IPS-20b (cell line): Measurements from ENCODE around the gene NTN4.
"Not testable (repeated sequence)": the region's sequence is repeated elsewhere in the genome, so short reads cannot be mapped to it uniquely, and the experiment has no call there.

ENCODE experiments used
- H3K27ac ChIP-seq: one replicate; pipeline ENCODE4 v1.5.1; 2013; ENCODE audit warnings: low read length
- H3K27me3 ChIP-seq: 2 replicates; pipeline ENCODE4 v1.6.1; 2013; ENCODE audit warnings: mild to moderate bottlenecking, low read length, inconsistent platforms; ENCODE audit not compliant: insufficient read depth
- H3K36me3 ChIP-seq: 2 replicates; pipeline ENCODE4 v1.6.1; 2013; ENCODE audit warnings: low read depth, mild to moderate bottlenecking, inconsistent platforms, low read length, moderate library complexity; ENCODE audit not compliant: insufficient read depth
- H3K4me1 ChIP-seq: 2 replicates; pipeline ENCODE4 v1.6.1; 2013; ENCODE audit warnings: mild to moderate bottlenecking, control low read depth, inconsistent platforms, low read length, moderate library complexity; ENCODE audit not compliant: insufficient read depth
- H3K4me3 ChIP-seq: 2 replicates; pipeline ENCODE4 v1.5.1; 2013; ENCODE audit warnings: mild to moderate bottlenecking, low read length, inconsistent platforms
- H3K9ac ChIP-seq: 2 replicates; pipeline ENCODE4 v1.6.1; 2013; ENCODE audit warnings: low read depth, mild to moderate bottlenecking, inconsistent platforms, low read length, moderate library complexity
- H3K9me3 ChIP-seq: 2 replicates; pipeline ENCODE4 v1.6.1; 2013; ENCODE audit warnings: mild to moderate bottlenecking, low read depth, low read length, inconsistent platforms; ENCODE audit not compliant: insufficient read depth

The NTN4 gene

GRCh38 chr12:95740751-95741150 lies 49.8 kb downstream of the NTN4 start:
- H3K36me3 ChIP-seq = no peaks in the 10 kb centered on the region
- H3K27ac ChIP-seq = no peak overlapping the region
- H3K9ac ChIP-seq = no peak overlapping the region
- H3K4me1 ChIP-seq = no peaks in the 10 kb centered on the region
- H3K27me3 ChIP-seq = no peaks in the 10 kb centered on the region
- H3K9me3 ChIP-seq = no peaks in the 10 kb centered on the region
- no peak overlapping the region for H3K4me3 ChIP-seq

DNA sequence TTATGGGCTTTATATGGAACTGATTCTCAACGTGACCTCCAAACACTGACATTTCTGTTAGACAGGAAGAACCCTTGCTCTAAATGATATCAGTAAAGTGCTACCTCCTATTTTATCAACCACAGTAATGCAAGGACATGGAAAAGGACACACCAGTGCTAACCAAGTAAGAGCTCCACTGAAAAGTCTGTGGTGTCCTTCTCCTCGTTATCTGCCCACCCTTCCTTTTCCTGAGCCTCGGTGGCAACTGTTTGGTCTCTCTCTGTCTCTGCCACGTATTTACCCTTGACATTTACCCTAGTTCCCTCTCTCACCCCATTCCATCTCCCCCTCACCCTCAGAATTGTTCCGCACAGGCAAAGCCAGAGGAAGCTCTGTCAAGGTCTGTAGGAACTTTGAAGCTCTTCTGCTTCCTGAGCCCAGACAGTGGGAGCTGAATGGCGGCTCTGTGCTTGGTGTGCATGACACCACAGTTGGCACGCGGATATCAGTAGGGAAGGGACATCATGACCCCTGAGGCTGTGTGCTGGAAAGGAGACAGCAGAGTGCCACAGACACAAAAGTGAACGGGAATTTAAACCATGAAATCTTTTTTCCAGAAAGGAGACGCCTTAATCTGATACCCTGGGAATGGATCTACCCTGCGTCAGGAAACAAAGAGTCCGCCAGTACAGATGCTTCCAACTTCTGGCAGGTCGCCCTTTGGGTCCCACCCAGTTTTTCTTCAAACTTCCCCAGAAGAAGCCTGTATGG lies 50.8 kb downstream of the NTN4 start:
- no peak overlapping the region for H3K4me3 ChIP-seq
- no peak overlapping the region for H3K9ac ChIP-seq
- no peaks in the 10 kb centered on the region for H3K27me3 ChIP-seq
- no peak overlapping the region for H3K27ac ChIP-seq
- H3K36me3 ChIP-seq = no peaks in the 10 kb centered on the region
- H3K9me3 ChIP-seq = no peaks in the 10 kb centered on the region
- H3K4me1 ChIP-seq = no peaks in the 10 kb centered on the region

- H3K9me3 ChIP-seq = no peaks in the 10 kb centered on the region
- no peaks in the 10 kb centered on the region for H3K27me3 ChIP-seq
- H3K4me1 ChIP-seq = no peaks in the 10 kb centered on the region
- no peaks in the 10 kb centered on the region for H3K36me3 ChIP-seq
- H3K27ac ChIP-seq = no peak overlapping the region
- no peak overlapping the region for H3K9ac ChIP-seq
- no peak overlapping the region for H3K4me3 ChIP-seq
Observed at GRCh38 chr12:95738024-95738611, 52.4 kb downstream of the NTN4 start.

DNA sequence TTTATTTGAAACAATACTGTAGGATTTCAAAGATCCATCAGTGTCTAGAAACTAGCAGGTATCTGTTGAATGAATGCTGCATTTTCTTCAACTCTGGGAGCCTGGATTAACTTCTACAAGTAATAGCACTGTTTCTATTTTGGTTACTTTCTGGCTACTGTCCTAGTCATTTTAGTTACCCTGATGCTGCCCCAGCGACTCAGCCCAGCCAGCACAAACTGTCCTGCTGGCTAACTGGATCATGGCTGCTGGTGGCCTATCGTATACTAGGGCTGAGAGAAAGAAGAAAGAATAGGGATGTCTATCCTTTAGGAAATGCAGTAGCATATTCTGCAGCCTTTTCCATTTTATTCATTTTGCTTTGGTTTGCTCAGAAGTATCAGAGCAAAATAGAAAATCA lies 53.9 kb downstream of the NTN4 start:
- no peaks in the 10 kb centered on the region for H3K9me3 ChIP-seq
- H3K4me1 ChIP-seq = no peaks in the 10 kb centered on the region
- no peak overlapping the region for H3K9ac ChIP-seq
- no peak overlapping the region for H3K4me3 ChIP-seq
- no peak overlapping the region for H3K27ac ChIP-seq
- no peaks in the 10 kb centered on the region for H3K36me3 ChIP-seq
- H3K27me3 ChIP-seq = no peaks in the 10 kb centered on the region

- H3K27me3 ChIP-seq, H3K9me3 ChIP-seq, H3K27ac ChIP-seq, H3K36me3 ChIP-seq, H3K4me3 ChIP-seq, H3K9ac ChIP-seq, H3K4me1 ChIP-seq: not testable (repeated sequence)
Observed at GRCh38 chr12:95735728-95736127, 54.8 kb downstream of the NTN4 start.

- no peak overlapping the region for H3K4me3 ChIP-seq
- H3K27me3 ChIP-seq = no peaks in the 10 kb centered on the region
- H3K4me1 ChIP-seq = no peaks in the 10 kb centered on the region
- no peaks in the 10 kb centered on the region for H3K36me3 ChIP-seq
- H3K9me3 ChIP-seq = no peaks in the 10 kb centered on the region
- no peak overlapping the region for H3K27ac ChIP-seq
- no peak overlapping the region for H3K9ac ChIP-seq
Observed at GRCh38 chr12:95733141-95733825, 57.3 kb downstream of the NTN4 start.

DNA sequence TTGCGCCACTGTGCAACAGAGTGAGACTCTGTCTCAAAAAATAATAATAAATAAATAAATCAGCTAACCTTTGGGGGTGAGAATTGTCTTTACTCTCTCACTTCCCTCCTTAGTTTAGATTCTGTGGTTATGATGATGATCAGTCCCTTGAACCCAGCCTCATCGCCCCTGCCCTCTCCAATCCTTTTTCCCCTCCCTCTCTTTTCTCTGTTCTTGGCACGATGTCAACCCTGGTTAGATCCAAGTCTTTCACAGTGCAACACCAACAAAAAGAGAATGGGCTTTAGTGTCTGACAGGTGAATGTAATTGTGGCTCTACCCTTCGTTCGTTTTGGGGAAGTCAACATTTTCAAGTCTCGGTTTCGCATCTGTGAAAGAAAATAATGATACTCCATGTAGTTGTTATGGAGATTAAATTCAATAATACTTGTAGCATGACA lies 59.0 kb downstream of the NTN4 start:
- H3K4me1 ChIP-seq = no peaks in the 10 kb centered on the region
- H3K27me3 ChIP-seq = no peaks in the 10 kb centered on the region
- no peak overlapping the region for H3K4me3 ChIP-seq
- H3K36me3 ChIP-seq = no peaks in the 10 kb centered on the region
- no peak overlapping the region for H3K9ac ChIP-seq
- peaks cover 3% of the 10 kb centered on the region; the same call in 1 of the 2 replicates for H3K9me3 ChIP-seq
- H3K27ac ChIP-seq = no peak overlapping the region

DNA sequence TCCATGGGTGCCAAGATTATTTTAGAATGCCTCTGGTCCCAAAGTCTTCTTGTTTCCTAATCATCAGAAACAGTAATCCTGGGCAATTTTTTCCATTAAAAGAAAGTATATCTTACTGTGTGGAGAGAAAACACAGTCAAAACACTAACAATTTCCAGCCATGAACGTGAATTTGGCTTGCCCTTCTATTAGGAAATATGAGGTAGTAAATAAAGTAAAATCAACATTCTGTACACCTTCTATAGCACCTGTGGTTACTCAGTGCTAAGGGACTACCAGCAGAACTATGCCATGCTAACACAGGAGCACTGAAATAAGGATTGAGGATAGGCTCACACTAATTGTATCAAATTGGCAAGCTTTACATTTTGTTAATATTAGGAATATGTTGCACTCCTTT lies 60.1 kb downstream of the NTN4 start:
- H3K4me3 ChIP-seq = no peak overlapping the region
- H3K9ac ChIP-seq = no peak overlapping the region
- no peaks in the 10 kb centered on the region for H3K4me1 ChIP-seq
- H3K27me3 ChIP-seq = no peaks in the 10 kb centered on the region
- H3K9me3 ChIP-seq = peaks cover 9% of the 10 kb centered on the region; the same call in 1 of the 2 replicates
- H3K36me3 ChIP-seq = no peaks in the 10 kb centered on the region
- no peak overlapping the region for H3K27ac ChIP-seq

GRCh38 chr12:95726903-95727302 lies 63.7 kb downstream of the NTN4 start:
- Histone ChIP-seq H3K9me3 (peaks cover 9% of the 10 kb centered on the region; the same call in 1 of the 2 replicates), H3K9ac (no peak overlapping the region), H3K4me3 (no peak overlapping the region), H3K27ac (no peak overlapping the region), H3K4me1 (no peaks in the 10 kb centered on the region), H3K36me3 (no peaks in the 10 kb centered on the region), H3K27me3 (no peaks in the 10 kb centered on the region)

DNA sequence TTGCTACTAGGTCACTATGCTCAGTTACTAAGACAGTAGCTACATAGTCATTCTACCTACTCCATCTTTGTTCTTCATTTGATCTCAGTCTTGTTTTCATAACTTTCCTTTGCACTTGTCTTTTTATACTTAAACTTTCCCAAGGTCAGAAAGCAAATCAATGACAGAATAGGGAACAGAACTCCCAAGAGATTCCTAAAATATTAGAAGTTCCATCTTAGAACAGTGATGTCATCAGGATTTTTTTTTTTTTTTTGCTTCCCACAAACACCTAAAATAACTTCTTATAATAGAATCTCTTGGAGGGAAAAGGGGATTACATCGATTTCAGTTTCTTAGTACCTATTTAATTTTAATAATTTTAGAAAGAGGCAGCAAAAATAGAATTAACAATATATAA lies 65.8 kb downstream of the NTN4 start:
- Histone ChIP-seq H3K9ac (no peak overlapping the region), H3K36me3 (no peaks in the 10 kb centered on the region), H3K27me3 (no peaks in the 10 kb centered on the region), H3K4me1 (peaks cover 2% of the 10 kb centered on the region; the same call in 1 of the 2 replicates), H3K9me3 (peaks cover 9% of the 10 kb centered on the region; the same call in 1 of the 2 replicates), H3K27ac (no peak overlapping the region), H3K4me3 (no peak overlapping the region)

DNA sequence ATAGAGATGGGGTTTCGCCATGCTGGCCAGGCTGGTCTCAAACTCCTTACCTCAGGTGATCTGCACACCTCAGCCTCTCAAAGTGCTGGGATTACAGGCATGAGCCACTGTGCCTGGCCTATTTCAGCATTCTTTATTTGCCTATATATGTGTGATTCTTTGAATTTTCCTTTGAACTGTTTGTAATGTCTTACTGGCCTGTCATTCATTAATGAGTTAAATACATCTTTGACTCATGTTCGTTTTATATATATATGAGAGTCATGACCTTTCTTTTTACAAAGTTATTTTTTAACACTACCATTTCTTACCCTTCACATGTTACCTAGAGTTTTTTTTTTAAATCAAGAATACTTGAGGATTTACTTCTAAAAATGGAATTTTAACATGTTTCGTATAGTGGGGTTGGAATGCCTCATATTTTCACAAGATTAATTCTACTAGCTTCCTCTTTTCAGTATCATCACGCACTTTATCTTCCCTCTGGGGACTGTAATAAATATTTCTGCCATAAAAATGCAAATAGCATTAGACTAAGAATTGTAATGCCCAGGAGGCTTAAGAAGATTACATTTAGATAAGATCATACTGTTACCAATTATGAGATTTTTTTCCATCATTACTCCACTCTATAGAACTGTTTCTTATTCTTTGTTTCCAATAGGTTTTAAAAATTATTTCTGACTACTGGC lies 66.7 kb downstream of the NTN4 start:
- no peak overlapping the region for H3K9ac ChIP-seq
- H3K4me3 ChIP-seq = no peak overlapping the region
- H3K36me3 ChIP-seq = no peaks in the 10 kb centered on the region
- no peaks in the 10 kb centered on the region for H3K27me3 ChIP-seq
- peaks cover 7% of the 10 kb centered on the region for H3K4me1 ChIP-seq
- no peak overlapping the region for H3K27ac ChIP-seq
- peaks cover 9% of the 10 kb centered on the region; the same call in 1 of the 2 replicates for H3K9me3 ChIP-seq
